HG03045 (cell line): ENCODE data around the gene FOXP1.
"Not testable (repeated sequence)": the region's sequence is repeated elsewhere in the genome, so short reads cannot be mapped to it uniquely, and the experiment has no call there.

Source experiments
- ATAC-seq: cut with Tn5 transposase; IDR thresholded peaks from one replicate; pipeline ENCODE4 v1.9.1; 2021; ENCODE audit warnings: mild to moderate bottlenecking, moderate library complexity; ENCODE audit not compliant: unreplicated experiment

Gene FOXP1

GRCh38 chr3:70975981-70976380 is 607.5 kb downstream of the FOXP1 start:
- not testable (repeated sequence) for ATAC-seq

- no peak for ATAC-seq
Observed at GRCh38 chr3:70974747-70975146, 608.8 kb downstream of the FOXP1 start.

GRCh38 chr3:70973558-70973957 is 610.0 kb downstream of the FOXP1 start:
- no peak for ATAC-seq

- no peak for ATAC-seq
Observed at GRCh38 chr3:70972855-70973254, 610.7 kb downstream of the FOXP1 start.

GRCh38 chr3:70970952-70971351 is 612.6 kb downstream of the FOXP1 start:
- ATAC-seq, result no peak

GRCh38 chr3:70970171-70970570 is 613.4 kb downstream of the FOXP1 start:
- ATAC-seq, result no peak

- no peak for ATAC-seq
Observed at GRCh38 chr3:70963431-70964275, 619.9 kb downstream of the FOXP1 start.

GRCh38 chr3:70959506-70960291 is 623.8 kb downstream of the FOXP1 start:
- no peak for ATAC-seq

- no peak for ATAC-seq
Observed at GRCh38 chr3:70952033-70952747, 631.3 kb downstream of the FOXP1 start.

- no peak for ATAC-seq
Observed at GRCh38 chr3:70951316-70951715, 632.2 kb downstream of the FOXP1 start.

GRCh38 chr3:70947579-70947978 is 635.9 kb downstream of the FOXP1 start:
- no peak for ATAC-seq

GRCh38 chr3:70943886-70944285 is 639.6 kb downstream of the FOXP1 start:
- no peak for ATAC-seq

GRCh38 chr3:70933105-70933810 is 650.3 kb downstream of the FOXP1 start:
- ATAC-seq, result no peak

GRCh38 chr3:70930066-70930465 is 653.5 kb downstream of the FOXP1 start:
- no peak for ATAC-seq

- no peak for ATAC-seq
Observed at GRCh38 chr3:70927239-70927638, 656.3 kb downstream of the FOXP1 start.

- ATAC-seq, result no peak
Observed at GRCh38 chr3:70926835-70927234, 656.7 kb downstream of the FOXP1 start.

- no peak for ATAC-seq
Observed at GRCh38 chr3:70919661-70920060, 663.9 kb downstream of the FOXP1 start.

- ATAC-seq, result no peak
Observed at GRCh38 chr3:70919091-70919490, 664.4 kb downstream of the FOXP1 start.

- ATAC-seq, result no peak
Observed at GRCh38 chr3:70916375-70917055, 667.0 kb downstream of the FOXP1 start.

GRCh38 chr3:70914862-70915261 is 668.7 kb downstream of the FOXP1 start:
- no peak for ATAC-seq
